HG03108 (cell line): ENCODE measurements around the gene MOK.

ENCODE experiments used
- ATAC-seq: cut with Tn5 transposase; IDR thresholded peaks from one replicate; pipeline ENCODE4 v1.9.1; 2021; ENCODE audit warnings: moderate library complexity; ENCODE audit not compliant: unreplicated experiment

MOK gene

GRCh38 chr14:102285106-102285505, 19.9 kb downstream of the MOK start:
- no peak for ATAC-seq

- no peak for ATAC-seq
Observed at GRCh38 chr14:102283631-102284129, 21.3 kb downstream of the MOK start.

GRCh38 chr14:102282751-102283465, 22.1 kb downstream of the MOK start:
- ATAC-seq: no peak

- no peak for ATAC-seq
Observed at GRCh38 chr14:102280376-102280962, 24.5 kb downstream of the MOK start.

GRCh38 chr14:102279688-102280348, 25.1 kb downstream of the MOK start:
- no peak for ATAC-seq

GRCh38 chr14:102279282-102279681, 25.7 kb downstream of the MOK start:
- ATAC-seq: no peak

GRCh38 chr14:102278631-102278935, 26.4 kb downstream of the MOK start:
- no peak for ATAC-seq

GRCh38 chr14:102277874-102278630, 26.9 kb downstream of the MOK start:
- ATAC-seq: no peak

GRCh38 chr14:102275866-102276265, 29.1 kb downstream of the MOK start:
- no peak for ATAC-seq

- no peak for ATAC-seq
Observed at GRCh38 chr14:102272392-102272791, 32.6 kb downstream of the MOK start.

GRCh38 chr14:102264775-102265174, 40.2 kb downstream of the MOK start:
- ATAC-seq: no peak

GRCh38 chr14:102264355-102264754, 40.6 kb downstream of the MOK start:
- ATAC-seq: no peak

GRCh38 chr14:102262929-102263462, 42.0 kb downstream of the MOK start:
- ATAC-seq: no peak

GRCh38 chr14:102258136-102258535, 46.8 kb downstream of the MOK start:
- no peak for ATAC-seq

- no peak for ATAC-seq
Observed at GRCh38 chr14:102256716-102257115, 48.2 kb downstream of the MOK start.

- no peak for ATAC-seq
Observed at GRCh38 chr14:102255401-102256190, 49.4 kb downstream of the MOK start.

GRCh38 chr14:102252834-102253801, 51.8 kb downstream of the MOK start:
- ATAC-seq: no peak

GRCh38 chr14:102251161-102251560, 53.8 kb downstream of the MOK start:
- ATAC-seq: no peak

GRCh38 chr14:102250636-102251035, 54.3 kb downstream of the MOK start:
- ATAC-seq: no peak
